HEK293 (cell line): ENCODE data around the gene PAM.

Source experiments
- CTCF ChIA-PET: fragments of 350-600 bp; formaldehyde crosslinking; extraction: SDS; loops from one replicate; lab custom pipeline; 2021; ENCODE audit warnings: antibody characterized with exemption; lab: Yijun Ruan, JAX
- POLR2A ChIA-PET: fragments of 300-600 bp; formaldehyde crosslinking; extraction: SDS; loops from one replicate; lab custom pipeline; 2020; ENCODE audit warnings: antibody characterized with exemption, inconsistent platforms; lab: Yijun Ruan, JAX
- H3K27ac ChIP-seq: fragments of 200-500 bp; sonication (Bioruptor generic); 2 replicates; pipeline ENCODE4 v1.5.1; 2014; ENCODE audit warnings: low read depth, low read length, control low read depth, inconsistent platforms; ENCODE audit errors: extremely low read depth
- H3K36me3 ChIP-seq, 2 experiments: fragments of 200-500 bp in 1 of 2; sonication (Bioruptor generic) in 1 of 2; 1 replicate in 1 of 2; 2 replicates in 1 of 2; pipeline ENCODE4 v1.5.1; 2014 to 2017; ENCODE audit warnings: inconsistent platforms in 2 of 2, low read length in 2 of 2; ENCODE audit not compliant: control insufficient read depth in 2 of 2, insufficient read depth in 1 of 2
- H3K4me1 ChIP-seq: fragments of 200-500 bp; sonication (Bioruptor generic); 2 replicates; pipeline ENCODE4 v1.5.1; 2014; ENCODE audit warnings: mild to moderate bottlenecking, low read length, inconsistent platforms; ENCODE audit not compliant: control insufficient read depth, insufficient read depth
- H3K4me3 ChIP-seq: 2 replicates; pipeline ENCODE4 v1.5.1; 2011; ENCODE audit warnings: low read depth, mild to moderate bottlenecking, control low read depth, low read length, moderate library complexity
- H3K9me3 ChIP-seq: fragments of 200-500 bp; sonication (Bioruptor generic); 2 replicates; pipeline ENCODE4 v1.5.1; 2014; ENCODE audit warnings: low read depth, low read length, inconsistent platforms; ENCODE audit not compliant: control insufficient read depth, insufficient read depth
- BCL11B ChIP-seq: fragments of 450-650 bp; formaldehyde crosslinking; IDR thresholded peaks from 2 replicates; pipeline ENCODE4 v1.5.1; 2016; ENCODE audit warnings: low read depth, missing biosample characterization, missing genetic modification characterization
- FEZF1 ChIP-seq: fragments of 450-650 bp; formaldehyde crosslinking; IDR thresholded peaks from 2 replicates; pipeline ENCODE4 v1.5.1; 2016; ENCODE audit warnings: missing biosample characterization, missing genetic modification characterization
- GLIS1 ChIP-seq: fragments of 450-650 bp; formaldehyde crosslinking; IDR thresholded peaks from 2 replicates; pipeline ENCODE4 v1.5.1; 2016; ENCODE audit warnings: missing biosample characterization, missing genetic modification characterization
- SCRT2 ChIP-seq: fragments of 450-650 bp; formaldehyde crosslinking; IDR thresholded peaks from 2 replicates; pipeline ENCODE4 v1.5.1; 2016; ENCODE audit warnings: missing biosample characterization, missing genetic modification characterization
- ZBTB8A ChIP-seq: fragments of 450-650 bp; formaldehyde crosslinking; IDR thresholded peaks from 2 replicates; pipeline ENCODE4 v1.5.1; 2016; ENCODE audit warnings: missing biosample characterization, missing genetic modification characterization
- ZNF280D ChIP-seq: fragments of 450-650 bp; formaldehyde crosslinking; IDR thresholded peaks from 2 replicates; pipeline ENCODE4 v1.5.1; 2016; ENCODE audit warnings: missing biosample characterization, missing genetic modification characterization
- ZNF548 ChIP-seq: fragments of 450-650 bp; formaldehyde crosslinking; IDR thresholded peaks from 2 replicates; pipeline ENCODE4 v1.5.1; 2016; ENCODE audit warnings: missing biosample characterization, missing genetic modification characterization
- ZNF561 ChIP-seq: fragments of 450-650 bp; IDR thresholded peaks from 2 replicates; pipeline ENCODE4 v1.5.1; 2018; ENCODE audit warnings: missing biosample characterization, missing genetic modification characterization, borderline replicate concordance
- ZNF768 ChIP-seq: fragments of 450-650 bp; formaldehyde crosslinking; IDR thresholded peaks from 2 replicates; pipeline ENCODE4 v1.5.1; 2018; ENCODE audit warnings: missing biosample characterization, mild to moderate bottlenecking, missing genetic modification characterization
- TF ChIP-seq, protein P1 (sequence below): fragments of 450-650 bp; formaldehyde crosslinking; IDR thresholded peaks from 2 replicates; pipeline ENCODE4 v1.5.1; 2016; ENCODE audit warnings: missing biosample characterization, missing genetic modification characterization, low read depth
- TF ChIP-seq, protein P2 (sequence below): fragments of 450-650 bp; formaldehyde crosslinking; IDR thresholded peaks from 2 replicates; pipeline ENCODE4 v1.5.1; 2016; ENCODE audit warnings: missing biosample characterization, missing genetic modification characterization
- TF ChIP-seq, protein P3 (sequence below): fragments of 450-650 bp; formaldehyde crosslinking; IDR thresholded peaks from 2 replicates; pipeline ENCODE4 v1.5.1; 2017; ENCODE audit warnings: missing biosample characterization, missing genetic modification characterization

Gene PAM

GRCh38 chr5:102747386-102748166 lies 7.5 kb upstream of the PAM start:
- no peak for TF ChIP-seq ZNF768 (tag by site-specific recombination)
- H3K4me1 ChIP-seq, result peaks cover 25% of the 10 kb centered on the region
- POLR2A ChIA-PET, result interaction anchor here (1.0 kb wide), 2 partner anchors 8 to 511 kb away, joined by 3 to 7 read pairs; partner anchors contain the start of gene MACIR
- no peaks in the 10 kb centered on the region for H3K9me3 ChIP-seq
- no peak overlapping the region for H3K27ac ChIP-seq
- no peak overlapping the region for H3K4me3 ChIP-seq
- CTCF ChIA-PET, result interaction anchor here (0.8 to 1.4 kb wide), 3 partner anchors 11 to 392 kb away, joined by 3 read pairs; no protein-coding TSS in a partner anchor
- H3K36me3 ChIP-seq, result no peaks in the 10 kb centered on the region

DNA sequence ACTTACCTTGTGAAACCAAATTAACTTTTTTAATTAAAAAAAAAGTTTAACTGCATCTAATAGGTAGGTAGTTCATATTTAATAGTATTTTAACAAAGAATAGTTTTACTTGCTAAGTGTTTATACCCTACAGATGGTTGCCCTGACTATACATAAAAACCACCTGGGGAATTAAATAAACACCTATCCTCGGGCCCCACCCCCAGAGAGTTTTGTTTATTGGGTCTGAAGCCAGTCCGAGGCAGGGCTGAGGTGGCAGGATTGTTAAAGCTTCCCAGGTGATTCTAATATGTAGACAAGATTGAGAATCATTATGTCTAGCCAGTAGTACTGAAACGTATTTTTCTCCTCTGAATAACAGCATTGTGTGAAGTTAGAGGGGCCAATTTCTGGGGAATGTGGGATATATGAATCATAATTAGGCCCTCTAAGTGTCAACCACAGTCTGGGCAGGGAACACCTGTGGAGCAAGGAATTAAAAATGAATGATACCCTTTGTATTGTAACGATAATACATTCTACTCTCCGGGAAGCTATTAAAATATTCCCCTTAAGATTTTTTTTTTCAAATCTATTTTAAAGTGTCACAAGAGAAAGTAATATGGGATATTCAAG lies 5.6 kb upstream of the PAM start:
- H3K4me3 ChIP-seq, result no peak overlapping the region
- TF ChIP-seq, protein P1, sequence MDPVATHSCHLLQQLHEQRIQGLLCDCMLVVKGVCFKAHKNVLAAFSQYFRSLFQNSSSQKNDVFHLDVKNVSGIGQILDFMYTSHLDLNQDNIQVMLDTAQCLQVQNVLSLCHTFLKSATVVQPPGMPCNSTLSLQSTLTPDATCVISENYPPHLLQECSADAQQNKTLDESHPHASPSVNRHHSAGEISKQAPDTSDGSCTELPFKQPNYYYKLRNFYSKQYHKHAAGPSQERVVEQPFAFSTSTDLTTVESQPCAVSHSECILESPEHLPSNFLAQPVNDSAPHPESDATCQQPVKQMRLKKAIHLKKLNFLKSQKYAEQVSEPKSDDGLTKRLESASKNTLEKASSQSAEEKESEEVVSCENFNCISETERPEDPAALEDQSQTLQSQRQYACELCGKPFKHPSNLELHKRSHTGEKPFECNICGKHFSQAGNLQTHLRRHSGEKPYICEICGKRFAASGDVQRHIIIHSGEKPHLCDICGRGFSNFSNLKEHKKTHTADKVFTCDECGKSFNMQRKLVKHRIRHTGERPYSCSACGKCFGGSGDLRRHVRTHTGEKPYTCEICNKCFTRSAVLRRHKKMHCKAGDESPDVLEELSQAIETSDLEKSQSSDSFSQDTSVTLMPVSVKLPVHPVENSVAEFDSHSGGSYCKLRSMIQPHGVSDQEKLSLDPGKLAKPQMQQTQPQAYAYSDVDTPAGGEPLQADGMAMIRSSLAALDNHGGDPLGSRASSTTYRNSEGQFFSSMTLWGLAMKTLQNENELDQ (tag by site-specific recombination), result no peak
- TF ChIP-seq ZNF561 (tag by site-specific recombination), result no peak
- TF ChIP-seq, protein P2, sequence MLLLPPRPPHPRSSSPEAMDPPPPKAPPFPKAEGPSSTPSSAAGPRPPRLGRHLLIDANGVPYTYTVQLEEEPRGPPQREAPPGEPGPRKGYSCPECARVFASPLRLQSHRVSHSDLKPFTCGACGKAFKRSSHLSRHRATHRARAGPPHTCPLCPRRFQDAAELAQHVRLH (tag by site-specific recombination), result no peak
- TF ChIP-seq BCL11B (tag by site-specific recombination), result no peak
- peak; percentile 78 for TF ChIP-seq GLIS1 (tag by site-specific recombination)
- no peak for TF ChIP-seq ZNF280D (tag by site-specific recombination)
- TF ChIP-seq, protein P3, sequence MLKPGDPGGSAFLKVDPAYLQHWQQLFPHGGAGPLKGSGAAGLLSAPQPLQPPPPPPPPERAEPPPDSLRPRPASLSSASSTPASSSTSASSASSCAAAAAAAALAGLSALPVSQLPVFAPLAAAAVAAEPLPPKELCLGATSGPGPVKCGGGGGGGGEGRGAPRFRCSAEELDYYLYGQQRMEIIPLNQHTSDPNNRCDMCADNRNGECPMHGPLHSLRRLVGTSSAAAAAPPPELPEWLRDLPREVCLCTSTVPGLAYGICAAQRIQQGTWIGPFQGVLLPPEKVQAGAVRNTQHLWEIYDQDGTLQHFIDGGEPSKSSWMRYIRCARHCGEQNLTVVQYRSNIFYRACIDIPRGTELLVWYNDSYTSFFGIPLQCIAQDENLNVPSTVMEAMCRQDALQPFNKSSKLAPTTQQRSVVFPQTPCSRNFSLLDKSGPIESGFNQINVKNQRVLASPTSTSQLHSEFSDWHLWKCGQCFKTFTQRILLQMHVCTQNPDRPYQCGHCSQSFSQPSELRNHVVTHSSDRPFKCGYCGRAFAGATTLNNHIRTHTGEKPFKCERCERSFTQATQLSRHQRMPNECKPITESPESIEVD (tag by site-specific recombination), result peak; percentile 48; the same call in 1 of the 2 replicates
- TF ChIP-seq ZNF548 (tag by site-specific recombination), result no peak
- TF ChIP-seq SCRT2, result peak; percentile 49; the same call in 1 of the 2 replicates
- TF ChIP-seq ZBTB8A (tag by site-specific recombination), result no peak
- TF ChIP-seq FEZF1 (tag by site-specific recombination), result no peak
- TF ChIP-seq, all 188 proteins: peak for 3
- H3K9me3 ChIP-seq, result no peaks in the 10 kb centered on the region
- peaks cover 25% of the 10 kb centered on the region for H3K4me1 ChIP-seq
- H3K27ac ChIP-seq, result no peak overlapping the region
- POLR2A ChIA-PET, result no interaction called here
- CTCF ChIA-PET, result interaction anchor here (1.0 kb wide), 1 partner anchor 14 kb away, joined by 3 read pairs; no protein-coding TSS in a partner anchor
- no peaks in the 10 kb centered on the region for H3K36me3 ChIP-seq
